Cardiac fibroblast (primary cell): ENCODE measurements around the gene DHX32.
"Not testable (repeated sequence)": the region's sequence is repeated elsewhere in the genome, so short reads cannot be mapped to it uniquely, and the experiment has no call there.

Source experiments
- DNase-seq, 2 donors: peaks; one replicate each; pipeline versions ENCODE4 v3.0.0 to v3.0.0-alpha.2; 2010; ENCODE audit warnings: low read depth in 2 of 2
- H3K4me3 ChIP-seq, 2 donors: replicated peaks in 1 of 2; 1 replicate in 1 of 2; 2 replicates in 1 of 2; pipeline ENCODE4 v1.5.1; 2011; ENCODE audit warnings: low read depth in 2 of 2, low read length in 2 of 2, mild to moderate bottlenecking in 2 of 2, moderate library complexity in 1 of 2
- TF ChIP-seq, protein P1 (sequence below): IDR thresholded peaks from one replicate; pipeline ENCODE4 v1.5.1; 2011; ENCODE audit warnings: low read depth, mild to moderate bottlenecking, low read length, inconsistent platforms

Gene DHX32, protein sequence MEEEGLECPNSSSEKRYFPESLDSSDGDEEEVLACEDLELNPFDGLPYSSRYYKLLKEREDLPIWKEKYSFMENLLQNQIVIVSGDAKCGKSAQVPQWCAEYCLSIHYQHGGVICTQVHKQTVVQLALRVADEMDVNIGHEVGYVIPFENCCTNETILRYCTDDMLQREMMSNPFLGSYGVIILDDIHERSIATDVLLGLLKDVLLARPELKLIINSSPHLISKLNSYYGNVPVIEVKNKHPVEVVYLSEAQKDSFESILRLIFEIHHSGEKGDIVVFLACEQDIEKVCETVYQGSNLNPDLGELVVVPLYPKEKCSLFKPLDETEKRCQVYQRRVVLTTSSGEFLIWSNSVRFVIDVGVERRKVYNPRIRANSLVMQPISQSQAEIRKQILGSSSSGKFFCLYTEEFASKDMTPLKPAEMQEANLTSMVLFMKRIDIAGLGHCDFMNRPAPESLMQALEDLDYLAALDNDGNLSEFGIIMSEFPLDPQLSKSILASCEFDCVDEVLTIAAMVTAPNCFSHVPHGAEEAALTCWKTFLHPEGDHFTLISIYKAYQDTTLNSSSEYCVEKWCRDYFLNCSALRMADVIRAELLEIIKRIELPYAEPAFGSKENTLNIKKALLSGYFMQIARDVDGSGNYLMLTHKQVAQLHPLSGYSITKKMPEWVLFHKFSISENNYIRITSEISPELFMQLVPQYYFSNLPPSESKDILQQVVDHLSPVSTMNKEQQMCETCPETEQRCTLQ

DNA sequence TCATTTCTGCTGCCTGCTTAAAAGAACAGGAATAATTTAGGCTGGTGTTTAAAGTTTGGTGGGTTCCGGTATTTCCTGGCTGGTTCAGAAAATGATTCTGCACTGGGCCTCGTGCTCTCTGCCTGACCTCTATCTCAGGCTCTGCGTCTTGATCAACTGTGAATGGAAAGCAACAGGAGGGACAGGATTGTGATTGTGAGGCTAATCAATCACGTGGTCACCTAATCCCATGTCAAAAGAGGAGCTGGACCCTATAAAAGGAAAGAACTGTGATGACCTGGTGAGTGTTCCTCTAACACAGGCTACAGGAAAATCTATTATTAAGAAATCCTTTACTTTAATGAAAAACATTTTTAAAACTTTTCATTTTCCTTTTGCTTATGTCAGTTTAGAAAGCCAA lies at the start of gene DHX32:
DHX32 (minus strand) TSS at position 101 of the 400 bp plus-strand sequence. CDS start 468 bp downstream, outside the sequence.
- TF ChIP-seq, protein P1, sequence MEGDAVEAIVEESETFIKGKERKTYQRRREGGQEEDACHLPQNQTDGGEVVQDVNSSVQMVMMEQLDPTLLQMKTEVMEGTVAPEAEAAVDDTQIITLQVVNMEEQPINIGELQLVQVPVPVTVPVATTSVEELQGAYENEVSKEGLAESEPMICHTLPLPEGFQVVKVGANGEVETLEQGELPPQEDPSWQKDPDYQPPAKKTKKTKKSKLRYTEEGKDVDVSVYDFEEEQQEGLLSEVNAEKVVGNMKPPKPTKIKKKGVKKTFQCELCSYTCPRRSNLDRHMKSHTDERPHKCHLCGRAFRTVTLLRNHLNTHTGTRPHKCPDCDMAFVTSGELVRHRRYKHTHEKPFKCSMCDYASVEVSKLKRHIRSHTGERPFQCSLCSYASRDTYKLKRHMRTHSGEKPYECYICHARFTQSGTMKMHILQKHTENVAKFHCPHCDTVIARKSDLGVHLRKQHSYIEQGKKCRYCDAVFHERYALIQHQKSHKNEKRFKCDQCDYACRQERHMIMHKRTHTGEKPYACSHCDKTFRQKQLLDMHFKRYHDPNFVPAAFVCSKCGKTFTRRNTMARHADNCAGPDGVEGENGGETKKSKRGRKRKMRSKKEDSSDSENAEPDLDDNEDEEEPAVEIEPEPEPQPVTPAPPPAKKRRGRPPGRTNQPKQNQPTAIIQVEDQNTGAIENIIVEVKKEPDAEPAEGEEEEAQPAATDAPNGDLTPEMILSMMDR: no peak
- no peak within 1 kb of the TSS for H3K4me3 ChIP-seq
- DNase-seq: no peak

DNA sequence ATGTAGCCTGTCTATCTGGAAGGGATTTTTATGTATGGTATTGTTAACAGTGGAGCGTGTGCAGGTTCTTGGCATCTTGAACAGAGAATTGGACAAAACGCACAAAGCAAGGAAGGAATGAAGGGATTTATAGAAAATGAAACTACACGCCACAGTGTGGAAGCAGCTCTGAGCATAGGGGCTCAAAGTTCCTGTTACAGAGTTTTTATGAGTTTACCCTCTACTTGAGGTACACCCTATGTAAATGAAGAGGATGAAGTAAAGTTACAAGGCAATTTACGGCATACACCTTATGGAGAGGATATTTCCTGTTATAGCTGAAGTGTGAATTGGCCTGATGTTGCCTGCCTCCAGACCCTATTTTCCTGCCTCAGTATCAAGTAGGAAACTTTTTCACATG lies 48.5 kb upstream of the DHX32 start:
- TF ChIP-seq, protein P1: no peak
- DNase-seq: no peak
- no peak overlapping the region for H3K4me3 ChIP-seq

DNA sequence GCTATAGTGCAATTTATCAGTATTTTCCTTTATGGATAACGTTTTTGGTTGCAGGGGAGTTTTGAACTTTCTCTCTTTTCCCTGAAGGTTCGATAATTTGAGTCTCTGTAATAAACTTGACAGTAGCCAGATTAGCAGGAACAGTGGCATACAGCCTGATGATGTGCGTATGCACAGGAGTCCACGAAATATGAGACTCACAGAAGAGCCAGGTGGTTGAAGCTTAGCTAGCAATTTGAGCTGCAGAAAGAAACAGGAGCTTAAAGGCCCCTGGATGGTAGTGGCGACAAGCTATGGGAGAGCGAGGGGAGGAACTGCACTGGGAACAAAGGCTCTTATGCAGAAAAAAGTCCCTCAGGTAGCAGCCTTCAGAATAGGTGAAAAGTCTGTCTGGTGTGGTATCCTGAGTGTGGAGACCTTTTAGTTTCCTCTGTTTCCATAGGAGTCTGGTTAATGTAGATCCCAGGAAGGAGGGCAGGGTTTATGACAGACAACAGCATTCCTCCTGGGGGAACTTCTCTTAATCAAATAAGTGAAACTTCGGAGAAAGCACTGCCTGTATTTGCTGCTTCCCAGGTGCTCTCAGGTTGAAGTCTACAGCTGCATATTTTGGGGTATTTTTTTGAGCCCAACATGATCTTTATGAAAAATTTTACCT lies 48.0 kb upstream of the DHX32 start:
- H3K4me3 ChIP-seq: no peak overlapping the region
- TF ChIP-seq, protein P1: no peak
- DNase-seq: no peak

DNA sequence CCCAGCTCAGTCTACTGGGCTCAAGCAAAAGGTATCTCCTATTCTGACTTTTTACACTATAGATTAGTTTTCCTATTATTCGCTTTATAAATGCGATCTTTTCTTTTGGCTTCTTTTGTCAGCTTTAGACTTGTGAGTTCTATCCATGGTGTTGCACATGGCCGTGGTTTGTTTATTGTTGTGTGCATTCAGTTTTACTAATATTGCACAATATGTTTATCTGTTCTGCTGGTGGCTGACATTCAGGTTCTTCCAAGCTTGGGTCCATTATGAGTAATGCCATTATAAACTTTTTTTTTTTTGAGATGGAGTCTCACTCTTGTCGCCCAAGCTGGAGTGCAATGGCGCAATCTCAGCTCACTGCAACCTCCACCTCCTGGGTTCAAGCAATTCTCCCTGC lies 46.2 kb upstream of the DHX32 start:
- not testable (repeated sequence) for DNase-seq

DNA sequence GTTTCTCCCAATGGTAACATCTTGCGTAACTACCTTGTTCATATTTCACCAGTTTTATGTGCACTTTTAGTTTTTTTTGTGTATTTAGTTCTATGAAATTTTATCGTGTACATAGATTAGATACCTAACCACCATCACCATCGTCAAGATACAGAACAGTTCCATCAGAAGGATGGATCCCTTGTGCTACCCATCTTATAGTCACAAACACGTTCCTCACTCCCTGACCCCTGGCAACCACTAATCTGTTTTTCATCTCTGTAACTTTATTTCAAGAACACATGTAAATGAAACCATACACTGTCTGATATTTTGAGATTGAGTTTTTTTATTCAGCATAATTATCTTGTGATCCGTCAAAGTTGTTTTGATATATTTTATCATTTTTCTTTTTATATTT lies 45.2 kb upstream of the DHX32 start:
- TF ChIP-seq, protein P1: no peak
- no peak for DNase-seq
- H3K4me3 ChIP-seq: no peak overlapping the region

More for the DNA sequence above, 46.2 kb upstream of the DHX32 start:
- H3K4me3 ChIP-seq: not testable (repeated sequence)

DNA sequence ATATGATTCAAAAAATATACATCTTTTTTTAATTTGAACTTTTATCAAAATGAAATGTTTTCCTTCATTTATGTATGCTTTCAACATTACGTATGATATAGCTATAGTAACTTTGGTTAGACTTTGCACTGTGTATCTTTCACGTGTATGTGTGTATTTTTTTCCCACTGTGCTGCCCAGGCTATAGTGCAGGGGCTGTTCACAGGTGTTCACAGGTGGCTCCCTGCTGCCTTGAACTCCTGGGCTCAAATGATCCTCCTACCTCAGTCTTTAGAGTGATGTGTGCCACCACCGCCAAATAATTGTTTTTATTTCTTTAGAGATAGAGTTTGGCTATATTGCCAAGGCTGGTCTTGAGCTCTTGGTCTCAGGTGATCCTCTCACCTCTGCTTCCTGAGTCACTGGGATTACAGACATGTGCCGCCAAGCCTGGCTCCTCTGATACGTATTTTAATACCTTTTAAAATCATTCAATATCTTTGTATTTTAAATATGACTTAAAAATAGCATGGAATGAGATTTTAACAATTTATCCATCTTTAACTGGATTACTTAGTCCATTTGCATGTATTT lies 44.3 kb upstream of the DHX32 start:
- H3K4me3 ChIP-seq: no peak overlapping the region
- TF ChIP-seq, protein P1: no peak
- DNase-seq: no peak

DNA sequence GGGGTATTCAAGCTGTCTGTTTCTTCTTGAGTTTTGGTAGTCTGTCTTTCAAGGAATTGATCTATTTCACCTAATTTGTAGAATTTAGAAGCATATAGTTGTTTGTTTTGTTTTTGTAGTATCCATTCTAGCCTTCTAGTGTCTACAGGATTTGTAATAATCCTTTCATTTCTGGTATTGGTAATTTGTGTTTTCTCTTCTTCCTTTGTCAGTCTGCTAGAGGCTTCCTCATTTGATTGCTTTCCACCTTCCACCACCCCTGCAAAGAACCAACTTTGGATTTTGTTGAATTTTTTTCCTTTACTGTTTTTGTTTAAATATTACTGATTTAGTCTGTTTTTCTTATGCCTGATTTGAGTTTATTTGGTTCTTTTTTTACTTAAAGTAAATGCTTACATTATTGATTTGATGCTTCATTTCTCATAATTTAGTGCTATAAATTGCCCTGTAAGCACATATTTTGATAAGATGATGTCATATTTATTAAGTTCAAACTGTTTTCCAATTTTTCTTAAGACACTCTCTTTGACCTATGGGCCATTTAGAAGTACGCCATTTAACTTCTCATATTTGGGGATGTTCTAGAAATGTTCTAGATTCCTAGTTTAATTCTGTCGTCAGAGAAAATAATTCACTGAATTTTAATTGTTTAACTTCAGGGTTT lies 40.7 kb upstream of the DHX32 start:
- not testable (repeated sequence) for DNase-seq, H3K4me3 ChIP-seq

DNA sequence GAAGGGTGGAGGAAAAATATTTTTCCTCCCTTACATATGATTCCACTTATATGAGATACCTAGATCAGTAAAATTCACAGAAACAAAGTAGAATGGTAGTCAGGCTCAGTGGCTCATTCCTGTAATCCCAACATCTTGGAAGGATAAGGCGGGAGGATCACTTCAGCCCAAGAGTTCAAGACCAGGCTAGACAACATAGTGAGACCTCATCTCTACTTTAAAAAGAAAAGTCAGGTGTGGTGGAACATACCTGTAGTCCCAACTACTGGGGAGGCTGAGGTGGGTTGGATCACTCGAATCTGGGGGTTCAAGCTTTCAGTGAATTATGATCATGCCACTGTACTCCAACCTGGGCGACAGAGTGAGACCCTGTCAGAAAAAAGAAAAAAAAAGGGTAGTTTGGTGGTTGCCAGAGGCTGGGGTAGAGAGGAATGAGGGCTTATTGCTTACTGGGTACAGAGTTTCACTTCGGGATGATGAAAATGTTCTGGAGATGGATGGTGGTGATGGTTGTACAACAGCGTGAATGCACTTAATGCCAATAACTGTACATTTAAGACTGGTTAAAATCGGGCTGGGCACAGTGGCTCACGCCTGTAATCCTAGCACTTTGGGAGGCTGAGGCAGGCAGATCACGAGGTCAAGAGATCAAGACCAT lies 36.7 kb upstream of the DHX32 start:
- not testable (repeated sequence) for DNase-seq, H3K4me3 ChIP-seq
